ENCODE data around the gene PPFIA2. TPM values are rescaled to one million over a fixed set of nuclear protein-coding genes. Genes with fewer than 3 reads are reported as not detected.

PPFIA2 gene
- total RNA-seq, 1 donor from 2014 or later: 1.0 TPM

DNA sequence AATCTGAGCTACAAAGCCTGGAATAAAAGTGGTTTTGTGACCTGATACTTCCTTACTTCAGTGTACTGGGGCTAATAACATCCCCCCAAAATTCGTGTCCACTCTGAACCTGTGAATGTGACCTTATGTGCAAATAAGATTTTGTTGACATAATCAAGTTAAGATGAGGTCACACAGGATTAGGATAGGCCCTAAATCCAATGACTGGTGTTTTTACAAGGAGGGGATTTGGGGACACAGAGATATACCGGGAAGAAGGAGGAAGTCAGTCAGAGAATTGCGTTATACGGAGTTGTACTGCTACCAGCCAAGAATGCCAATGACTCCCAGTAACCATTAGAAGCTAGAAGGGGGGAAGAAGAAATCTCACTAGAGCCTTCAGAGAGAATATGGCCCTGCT is 381.4 kb downstream of the PPFIA2 start:
- Histone ChIP-seq H3K27ac (ENCODE audit: low read depth, low read length) (no peak overlapping the region), H3K27me3 (ENCODE audit: control insufficient read depth in 3 of 3, insufficient read depth in 3 of 3, low read length in 3 of 3) (no peaks in the 10 kb centered on the region), H3K36me3 (ENCODE audit: control insufficient read depth in 3 of 3, insufficient read depth in 3 of 3, low read length in 3 of 3) (no peaks in the 10 kb centered on the region), H3K9ac (ENCODE audit: low read depth in 1 of 3, low read length in 3 of 3) (no peak overlapping the region), H3K9me3 (ENCODE audit: control insufficient read depth in 3 of 3, low read length in 3 of 3) (no peaks in the 10 kb centered on the region), H3K4me3 (ENCODE audit: low read length in 3 of 3) (no peak overlapping the region), H3K4me1 (ENCODE audit: control insufficient read depth in 3 of 3, insufficient read depth in 3 of 3, low read length in 3 of 3) (no peaks in the 10 kb centered on the region)

DNA sequence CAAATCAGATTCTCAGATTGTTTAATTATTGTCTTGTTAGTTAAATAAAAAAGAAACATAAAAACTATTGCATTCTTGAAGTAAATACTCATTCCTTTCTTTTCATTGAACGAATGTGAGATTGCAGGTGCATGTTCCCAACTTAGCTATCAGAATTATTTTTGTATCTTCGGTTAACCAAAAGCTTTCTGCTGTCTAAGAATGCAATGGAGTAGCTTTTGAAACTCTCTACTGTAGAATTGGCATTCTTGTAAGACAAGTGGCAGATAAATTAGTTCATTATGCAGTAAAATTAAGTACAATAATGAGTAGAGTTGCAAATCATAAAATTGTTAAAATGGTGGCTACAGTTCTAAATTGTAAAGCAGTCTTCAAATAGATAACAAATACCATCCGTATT is 383.2 kb downstream of the PPFIA2 start:
- H3K27me3 ChIP-seq (ENCODE audit: control insufficient read depth in 3 of 3, insufficient read depth in 3 of 3, low read length in 3 of 3): no peaks in the 10 kb centered on the region
- no peaks in the 10 kb centered on the region for H3K36me3 ChIP-seq (ENCODE audit: control insufficient read depth in 3 of 3, insufficient read depth in 3 of 3, low read length in 3 of 3)

DNA sequence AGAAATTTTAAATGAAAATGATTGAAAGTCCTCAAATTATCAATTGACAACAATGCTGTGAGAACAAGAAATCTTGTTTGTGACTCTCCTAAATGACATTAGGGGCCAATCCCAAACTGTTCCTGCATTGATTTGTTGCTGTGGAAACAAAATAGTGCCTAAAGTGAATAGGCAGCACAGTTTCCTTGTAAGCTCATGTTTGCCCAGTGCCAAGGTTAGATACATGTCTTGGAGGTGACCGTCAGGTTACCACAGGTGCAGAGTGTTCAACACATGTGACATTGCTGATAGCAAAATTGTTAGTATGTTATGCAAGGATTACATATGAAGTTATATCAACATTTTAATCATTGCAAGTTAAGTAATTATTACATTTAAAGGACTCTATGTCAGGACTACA is 388.7 kb downstream of the PPFIA2 start:
- Histone ChIP-seq H3K9me3 (ENCODE audit: control insufficient read depth in 3 of 3, low read length in 3 of 3) (no peaks in the 10 kb centered on the region), H3K27ac (ENCODE audit: low read depth, low read length) (no peak overlapping the region), H3K27me3 (ENCODE audit: control insufficient read depth in 3 of 3, insufficient read depth in 3 of 3, low read length in 3 of 3) (no peaks in the 10 kb centered on the region), H3K4me1 (ENCODE audit: control insufficient read depth in 3 of 3, insufficient read depth in 3 of 3, low read length in 3 of 3) (no peaks in the 10 kb centered on the region), H3K36me3 (ENCODE audit: control insufficient read depth in 3 of 3, insufficient read depth in 3 of 3, low read length in 3 of 3) (no peaks in the 10 kb centered on the region), H3K9ac (ENCODE audit: low read depth in 1 of 3, low read length in 3 of 3) (no peak overlapping the region), H3K4me3 (ENCODE audit: low read length in 3 of 3) (no peak overlapping the region)

More for the DNA sequence above, 383.2 kb downstream of the PPFIA2 start:
- Histone ChIP-seq H3K9ac (ENCODE audit: low read depth in 1 of 3, low read length in 3 of 3) (no peak overlapping the region), H3K4me3 (ENCODE audit: low read length in 3 of 3) (no peak overlapping the region), H3K27ac (ENCODE audit: low read depth, low read length) (no peak overlapping the region), H3K9me3 (ENCODE audit: control insufficient read depth in 3 of 3, low read length in 3 of 3) (no peaks in the 10 kb centered on the region), H3K4me1 (ENCODE audit: control insufficient read depth in 3 of 3, insufficient read depth in 3 of 3, low read length in 3 of 3) (no peaks in the 10 kb centered on the region)

DNA sequence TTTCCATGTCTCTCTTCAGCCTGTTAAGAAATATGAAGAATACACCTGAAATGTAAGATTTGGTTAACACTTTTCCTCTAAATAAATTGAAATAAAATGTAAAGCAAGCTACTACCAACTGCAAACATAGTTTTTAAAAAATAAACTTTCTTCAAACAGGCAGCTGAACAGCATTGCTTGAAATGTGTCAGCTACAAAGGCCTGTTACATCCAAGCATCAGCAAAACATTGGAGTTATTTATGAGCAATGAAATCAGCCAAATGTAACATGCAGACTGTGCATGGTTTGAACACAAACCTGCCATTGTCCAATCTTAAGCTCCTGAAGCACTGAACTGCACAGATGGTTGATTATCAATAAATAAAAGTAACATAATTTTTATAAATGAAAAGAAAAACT is 390.0 kb downstream of the PPFIA2 start:
- no peak overlapping the region for H3K9ac ChIP-seq (ENCODE audit: low read depth in 1 of 3, low read length in 3 of 3)
- H3K27ac ChIP-seq (ENCODE audit: low read depth, low read length): no peak overlapping the region
- no peaks in the 10 kb centered on the region for H3K27me3 ChIP-seq (ENCODE audit: control insufficient read depth in 3 of 3, insufficient read depth in 3 of 3, low read length in 3 of 3)
- no peaks in the 10 kb centered on the region for H3K4me1 ChIP-seq (ENCODE audit: control insufficient read depth in 3 of 3, insufficient read depth in 3 of 3, low read length in 3 of 3)
- no peaks in the 10 kb centered on the region for H3K36me3 ChIP-seq (ENCODE audit: control insufficient read depth in 3 of 3, insufficient read depth in 3 of 3, low read length in 3 of 3)
- no peaks in the 10 kb centered on the region for H3K9me3 ChIP-seq (ENCODE audit: control insufficient read depth in 3 of 3, low read length in 3 of 3)
- H3K4me3 ChIP-seq (ENCODE audit: low read length in 3 of 3): no peak overlapping the region

- no peak overlapping the region for H3K9ac ChIP-seq (ENCODE audit: low read depth in 1 of 3, low read length in 3 of 3)
- H3K27me3 ChIP-seq (ENCODE audit: control insufficient read depth in 3 of 3, insufficient read depth in 3 of 3, low read length in 3 of 3): no peaks in the 10 kb centered on the region
- H3K36me3 ChIP-seq (ENCODE audit: control insufficient read depth in 3 of 3, insufficient read depth in 3 of 3, low read length in 3 of 3): no peaks in the 10 kb centered on the region
- H3K9me3 ChIP-seq (ENCODE audit: control insufficient read depth in 3 of 3, low read length in 3 of 3): no peaks in the 10 kb centered on the region
- H3K4me3 ChIP-seq (ENCODE audit: low read length in 3 of 3): no peak overlapping the region
- no peak overlapping the region for H3K27ac ChIP-seq (ENCODE audit: low read depth, low read length)
- H3K4me1 ChIP-seq (ENCODE audit: control insufficient read depth in 3 of 3, insufficient read depth in 3 of 3, low read length in 3 of 3): no peaks in the 10 kb centered on the region
Measured at GRCh38 chr12:81365284-81365683, 393.9 kb downstream of the PPFIA2 start.

DNA sequence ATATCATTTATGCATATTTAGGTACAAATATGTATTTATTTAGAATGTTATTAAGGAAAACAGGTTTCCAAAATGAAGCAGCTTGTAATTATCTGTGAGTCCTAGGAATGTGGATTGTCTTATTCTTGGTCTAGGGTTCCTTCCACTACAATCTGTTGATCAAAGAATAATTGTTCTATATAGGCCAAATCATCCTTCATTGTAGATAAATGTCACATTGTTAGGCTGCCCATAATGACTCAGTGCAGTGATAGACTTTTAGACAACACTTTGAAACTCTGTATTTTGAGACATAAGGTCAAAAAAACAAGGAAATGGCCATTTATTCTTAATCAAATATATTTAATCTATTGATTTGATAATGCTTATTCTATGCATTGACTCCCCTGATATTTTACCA is 398.2 kb downstream of the PPFIA2 start:
- H3K9ac ChIP-seq (ENCODE audit: low read depth in 1 of 3, low read length in 3 of 3): no peak overlapping the region
- no peaks in the 10 kb centered on the region for H3K27me3 ChIP-seq (ENCODE audit: control insufficient read depth in 3 of 3, insufficient read depth in 3 of 3, low read length in 3 of 3)
- H3K9me3 ChIP-seq (ENCODE audit: control insufficient read depth in 3 of 3, low read length in 3 of 3): no peaks in the 10 kb centered on the region
- no peak overlapping the region for H3K27ac ChIP-seq (ENCODE audit: low read depth, low read length)
- H3K4me1 ChIP-seq (ENCODE audit: control insufficient read depth in 3 of 3, insufficient read depth in 3 of 3, low read length in 3 of 3): no peaks in the 10 kb centered on the region
- H3K36me3 ChIP-seq (ENCODE audit: control insufficient read depth in 3 of 3, insufficient read depth in 3 of 3, low read length in 3 of 3): no peaks in the 10 kb centered on the region
- no peak overlapping the region for H3K4me3 ChIP-seq (ENCODE audit: low read length in 3 of 3)

DNA sequence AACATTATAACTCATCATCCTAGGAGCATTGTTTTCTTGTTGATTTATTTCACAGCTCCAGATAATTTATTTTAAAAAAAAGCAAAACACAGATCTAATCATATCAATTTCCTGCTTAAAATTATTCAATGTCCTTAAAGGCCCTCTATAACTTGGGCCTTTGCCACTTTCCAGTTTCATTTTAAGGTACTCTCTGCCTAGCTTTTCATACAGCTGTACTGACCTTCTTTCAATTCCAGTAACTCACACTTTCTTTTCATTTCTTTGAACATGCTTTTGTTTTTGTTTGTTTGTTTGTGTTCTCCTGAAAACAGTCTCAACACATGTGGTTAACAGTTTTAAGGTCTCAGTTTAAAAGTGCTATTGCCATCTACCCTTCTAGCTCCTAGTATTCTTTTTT is 399.4 kb downstream of the PPFIA2 start:
- Histone ChIP-seq H3K9me3 (ENCODE audit: control insufficient read depth in 3 of 3, low read length in 3 of 3) (no peaks in the 10 kb centered on the region), H3K9ac (ENCODE audit: low read depth in 1 of 3, low read length in 3 of 3) (no peak overlapping the region), H3K27me3 (ENCODE audit: control insufficient read depth in 3 of 3, insufficient read depth in 3 of 3, low read length in 3 of 3) (no peaks in the 10 kb centered on the region), H3K4me1 (ENCODE audit: control insufficient read depth in 3 of 3, insufficient read depth in 3 of 3, low read length in 3 of 3) (no peaks in the 10 kb centered on the region), H3K36me3 (ENCODE audit: control insufficient read depth in 3 of 3, insufficient read depth in 3 of 3, low read length in 3 of 3) (no peaks in the 10 kb centered on the region), H3K4me3 (ENCODE audit: low read length in 3 of 3) (no peak overlapping the region), H3K27ac (ENCODE audit: low read depth, low read length) (no peak overlapping the region)

DNA sequence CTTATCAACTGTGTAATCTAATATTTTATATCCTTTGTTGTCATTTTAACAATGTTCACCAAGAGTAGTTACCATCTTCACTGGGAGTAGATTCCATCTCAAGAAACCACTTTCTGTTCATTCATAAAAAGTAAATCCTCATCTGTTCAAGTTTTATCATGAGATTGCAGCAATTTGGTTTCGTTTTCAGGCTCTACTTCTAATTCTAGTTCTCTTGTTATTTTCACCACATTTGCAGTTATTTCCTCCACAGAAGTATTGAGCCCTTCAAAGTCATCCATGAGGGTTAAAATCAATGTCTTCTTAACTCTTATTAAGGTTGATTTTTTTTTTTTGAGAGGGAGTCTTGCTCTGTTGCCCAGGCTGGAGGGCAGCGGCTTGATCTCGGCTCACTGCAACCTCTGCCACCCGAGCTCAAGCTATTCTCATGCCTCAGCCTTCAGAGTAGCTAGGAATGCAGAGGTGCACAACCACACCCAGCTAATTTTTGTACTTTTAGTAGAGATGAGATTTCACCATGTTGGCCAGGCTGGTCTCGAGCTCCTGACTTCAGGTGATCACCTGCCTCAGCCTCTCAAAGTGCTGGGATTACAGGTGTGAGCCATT is 404.7 kb downstream of the PPFIA2 start:
- Histone ChIP-seq H3K9ac (ENCODE audit: low read depth in 1 of 3, low read length in 3 of 3) (no peak overlapping the region), H3K4me1 (ENCODE audit: control insufficient read depth in 3 of 3, insufficient read depth in 3 of 3, low read length in 3 of 3) (no peaks in the 10 kb centered on the region), H3K27ac (ENCODE audit: low read depth, low read length) (no peak overlapping the region), H3K9me3 (ENCODE audit: control insufficient read depth in 3 of 3, low read length in 3 of 3) (no peaks in the 10 kb centered on the region), H3K4me3 (ENCODE audit: low read length in 3 of 3) (no peak overlapping the region), H3K36me3 (ENCODE audit: control insufficient read depth in 3 of 3, insufficient read depth in 3 of 3, low read length in 3 of 3) (no peaks in the 10 kb centered on the region), H3K27me3 (ENCODE audit: control insufficient read depth in 3 of 3, insufficient read depth in 3 of 3, low read length in 3 of 3) (no peaks in the 10 kb centered on the region)

DNA sequence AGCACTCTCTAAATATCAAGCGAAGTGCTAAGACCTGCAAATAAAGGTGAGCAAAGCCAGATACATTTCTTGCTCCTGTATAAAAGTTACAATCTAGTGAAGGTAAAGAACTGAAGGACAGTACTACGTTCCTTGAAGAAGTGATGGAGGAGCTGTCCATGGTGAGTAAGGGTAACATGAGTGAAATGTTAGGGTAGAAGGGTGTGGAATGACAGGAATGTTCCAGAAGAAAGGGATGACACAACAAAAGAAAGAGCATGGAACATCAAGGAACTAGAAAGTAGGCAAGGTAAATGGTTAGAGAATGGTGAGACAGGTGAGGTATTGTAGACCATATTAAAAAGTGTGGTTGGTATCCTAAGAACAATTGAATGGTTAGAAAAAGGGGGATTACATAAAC is 408.8 kb downstream of the PPFIA2 start:
- Histone ChIP-seq H3K9me3 (ENCODE audit: control insufficient read depth in 3 of 3, low read length in 3 of 3) (no peaks in the 10 kb centered on the region), H3K27me3 (ENCODE audit: control insufficient read depth in 3 of 3, insufficient read depth in 3 of 3, low read length in 3 of 3) (no peaks in the 10 kb centered on the region), H3K9ac (ENCODE audit: low read depth in 1 of 3, low read length in 3 of 3) (no peak overlapping the region), H3K4me1 (ENCODE audit: control insufficient read depth in 3 of 3, insufficient read depth in 3 of 3, low read length in 3 of 3) (no peaks in the 10 kb centered on the region), H3K4me3 (ENCODE audit: low read length in 3 of 3) (no peak overlapping the region), H3K36me3 (ENCODE audit: control insufficient read depth in 3 of 3, insufficient read depth in 3 of 3, low read length in 3 of 3) (no peaks in the 10 kb centered on the region), H3K27ac (ENCODE audit: low read depth, low read length) (no peak overlapping the region)

DNA sequence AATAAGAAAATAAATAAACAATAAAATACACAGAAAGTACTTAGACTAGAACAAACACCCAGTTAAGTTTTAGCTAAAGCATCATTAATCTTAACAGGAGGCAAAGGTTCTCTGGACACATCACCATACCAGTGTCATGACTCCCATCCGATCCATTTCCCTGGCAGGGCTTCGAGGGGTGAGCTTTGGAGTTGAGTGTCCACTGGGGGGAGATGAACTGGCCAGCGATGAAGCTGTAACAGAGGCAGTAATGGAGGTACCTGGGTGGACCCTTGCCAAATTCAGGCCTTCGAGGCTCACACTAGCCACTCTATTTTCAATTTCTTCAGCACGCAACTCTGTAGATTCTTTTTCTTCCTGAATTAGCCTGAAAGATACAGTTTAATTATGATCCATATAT is 411.7 kb downstream of the PPFIA2 start:
- Histone ChIP-seq H3K27ac (ENCODE audit: low read depth, low read length) (no peak overlapping the region), H3K27me3 (ENCODE audit: control insufficient read depth in 3 of 3, insufficient read depth in 3 of 3, low read length in 3 of 3) (no peaks in the 10 kb centered on the region), H3K9me3 (ENCODE audit: control insufficient read depth in 3 of 3, low read length in 3 of 3) (no peaks in the 10 kb centered on the region), H3K36me3 (ENCODE audit: control insufficient read depth in 3 of 3, insufficient read depth in 3 of 3, low read length in 3 of 3) (no peaks in the 10 kb centered on the region), H3K9ac (ENCODE audit: low read depth in 1 of 3, low read length in 3 of 3) (no peak overlapping the region), H3K4me1 (ENCODE audit: control insufficient read depth in 3 of 3, insufficient read depth in 3 of 3, low read length in 3 of 3) (no peaks in the 10 kb centered on the region), H3K4me3 (ENCODE audit: low read length in 3 of 3) (no peak overlapping the region)

DNA sequence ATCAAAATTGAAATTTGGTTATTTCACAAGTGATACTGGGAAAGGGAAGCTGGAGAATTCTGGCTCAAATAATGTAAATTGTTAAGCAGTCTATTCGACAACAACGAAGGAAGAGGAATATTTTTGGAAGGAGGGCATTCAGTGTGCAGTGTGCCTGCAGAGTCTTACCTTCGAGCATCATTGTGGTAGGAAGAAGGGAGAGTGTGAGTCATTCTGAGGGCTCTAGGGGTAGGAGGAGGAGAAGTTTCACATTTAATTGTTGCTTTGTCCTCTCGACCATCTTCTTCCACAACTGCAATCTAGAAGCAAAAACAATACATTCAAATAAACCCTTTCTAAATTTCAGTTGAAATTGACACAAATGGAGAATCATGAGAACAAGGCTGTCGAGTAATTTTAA is 418.2 kb downstream of the PPFIA2 start:
- Histone ChIP-seq H3K4me1 (ENCODE audit: control insufficient read depth in 3 of 3, insufficient read depth in 3 of 3, low read length in 3 of 3) (no peaks in the 10 kb centered on the region), H3K9me3 (ENCODE audit: control insufficient read depth in 3 of 3, low read length in 3 of 3) (no peaks in the 10 kb centered on the region), H3K9ac (ENCODE audit: low read depth in 1 of 3, low read length in 3 of 3) (no peak overlapping the region), H3K27ac (ENCODE audit: low read depth, low read length) (no peak overlapping the region), H3K4me3 (ENCODE audit: low read length in 3 of 3) (no peak overlapping the region), H3K27me3 (ENCODE audit: control insufficient read depth in 3 of 3, insufficient read depth in 3 of 3, low read length in 3 of 3) (no peaks in the 10 kb centered on the region), H3K36me3 (ENCODE audit: control insufficient read depth in 3 of 3, insufficient read depth in 3 of 3, low read length in 3 of 3) (no peaks in the 10 kb centered on the region)
